K562 (cell line): Measurements from ENCODE around the gene CUX1. TPM values are rescaled to one million over a fixed set of nuclear protein-coding genes. Genes with fewer than 3 reads are reported as not detected.

Source experiments
- ATF7 ChIP-seq: fragments of 450-650 bp; IDR thresholded peaks from 2 replicates; pipeline ENCODE4 v1.7.1; 2014; ENCODE audit warnings: mild to moderate bottlenecking, moderate library complexity
- CBFA2T3 ChIP-seq: fragments of 450-650 bp; IDR thresholded peaks from 2 replicates; pipeline ENCODE4 v1.6.1; 2017
- CGGBP1 ChIP-seq: fragments of 250-450 bp; sonication (Bioruptor Pico); IDR thresholded peaks from 2 replicates; pipeline ENCODE4 v1.9.0; 2021; ENCODE audit warnings: mild to moderate bottlenecking
- ELF4 ChIP-seq: fragments of 450-650 bp; formaldehyde crosslinking; IDR thresholded peaks from 2 replicates; pipeline ENCODE4 v1.4.0; 2022; ENCODE audit warnings: missing genetic modification characterization
- HDGF ChIP-seq: fragments of 450-650 bp; IDR thresholded peaks from 2 replicates; pipeline ENCODE4 v1.6.1; 2016
- HSF4 ChIP-seq: fragments of 250-450 bp; sonication (Bioruptor Pico); IDR thresholded peaks from 2 replicates; pipeline ENCODE4 v2.1.2; 2022; ENCODE audit warnings: mild to moderate bottlenecking, moderate library complexity, borderline replicate concordance
- MEIS2 ChIP-seq: fragments of 450-650 bp; IDR thresholded peaks from 2 replicates; pipeline ENCODE4 v1.6.1; 2014; ENCODE audit warnings: mild to moderate bottlenecking; ENCODE audit not compliant: partially characterized antibody
- MTA1 ChIP-seq: fragments of 450-650 bp; IDR thresholded peaks from 2 replicates; pipeline ENCODE4 v1.6.1; 2017; ENCODE audit warnings: borderline replicate concordance
- NCOA1 ChIP-seq: fragments of 450-650 bp; IDR thresholded peaks from 2 replicates; pipeline ENCODE4 v1.6.1; 2016; ENCODE audit warnings: low read depth
- NRF1 ChIP-seq, 2 experiments: fragments of 450-650 bp; IDR thresholded peaks in 1 of 2; conservative IDR thresholded peaks in 1 of 2; 2 replicates each; pipeline ENCODE4 v1.6.1; 2014; ENCODE audit warnings: mild to moderate bottlenecking in 2 of 2
- RAD21 ChIP-seq, 2 experiments: fragments of 250-450 bp in 1 of 2; fragments of 450-650 bp in 1 of 2; sonication (Bioruptor Pico) in 1 of 2; formaldehyde crosslinking in 1 of 2; IDR thresholded peaks in 1 of 2; conservative IDR thresholded peaks in 1 of 2; 2 replicates each; pipeline versions ENCODE4 v1.4.0 to v1.8.0; 2020 to 2022; ENCODE audit warnings: mild to moderate bottlenecking in 2 of 2, moderate library complexity in 1 of 2
- TARDBP ChIP-seq: fragments of 450-650 bp; IDR thresholded peaks from 2 replicates; pipeline ENCODE4 v1.6.1; 2016
- TEAD2 ChIP-seq: fragments of 450-650 bp; IDR thresholded peaks from 2 replicates; pipeline ENCODE4 v1.6.1; 2016; ENCODE audit warnings: missing genetic modification characterization, control low read depth, missing compliant biosample characterization
- TFAP4 ChIP-seq: sonication (generic); formaldehyde crosslinking; IDR thresholded peaks from 2 replicates; pipeline ENCODE4 v1.8.0; 2022; ENCODE audit warnings: missing genetic modification reagents, mild to moderate bottlenecking, moderate library complexity, borderline replicate concordance
- TRIM24 ChIP-seq, 2 experiments: fragments of 450-650 bp; IDR thresholded peaks; 2 replicates each; pipeline ENCODE4 v1.6.1; 2016
- VEZF1 ChIP-seq: fragments of 200-800 bp; sonication (Bioruptor generic); IDR thresholded peaks from 2 replicates; pipeline ENCODE4 v1.6.1; 2017; ENCODE audit warnings: missing genetic modification characterization, missing compliant biosample characterization
- ZBTB11 ChIP-seq, 3 experiments: fragments of 200-800 bp in 1 of 3; fragments of 250-450 bp in 1 of 3; fragments of 450-650 bp in 1 of 3; sonication (Bioruptor Pico) in 1 of 3; sonication (Bioruptor generic) in 1 of 3; formaldehyde crosslinking in 1 of 3; IDR thresholded peaks; 2 replicates each; pipeline versions ENCODE4 v1.6.1 to v1.8.0; 2016 to 2022; ENCODE audit warnings: mild to moderate bottlenecking in 2 of 3, missing genetic modification characterization in 2 of 3, missing compliant biosample characterization in 1 of 3, moderate library complexity in 1 of 3
- ZBTB26 ChIP-seq: fragments of 450-650 bp; formaldehyde crosslinking; IDR thresholded peaks from 2 replicates; pipeline ENCODE4 v1.4.0; 2022; ENCODE audit warnings: missing genetic modification characterization
- ZNF133 ChIP-seq: fragments of 250-450 bp; sonication (Bioruptor Pico); IDR thresholded peaks from 2 replicates; pipeline ENCODE4 v1.4.0; 2020; ENCODE audit warnings: mild to moderate bottlenecking
- ZNF23 ChIP-seq: fragments of 250-450 bp; sonication (Bioruptor Pico); IDR thresholded peaks from 2 replicates; pipeline ENCODE4 v1.4.0; 2020; ENCODE audit warnings: mild to moderate bottlenecking
- polyA plus RNA-seq, 8 experiments: library from polyadenylated mRNA; depleted of rRNA in 4 of 8; stranded (reverse) in 5 of 8; unstranded in 3 of 8; fragments of >200 nt; fragmentation: Nextera tagmentation in 2 of 8; fragmentation: Illumina TruSeq in 1 of 8; extraction: Ambion mirVana in 2 of 8; extraction: Trizol in 1 of 8; gene quantifications; 2 replicates each; pipeline versions ENCODE4 v1.2.1 to v1.2.3, GENCODE V29; 2011 to 2014; ENCODE audit warnings: inconsistent platforms in 1 of 8, missing spikeins in 1 of 8
- total RNA-seq, 7 experiments: library from RNA; depleted of rRNA in 6 of 7; stranded (reverse); fragments of >200 nt in 6 of 7; fragmentation: Illumina TruSeq in 2 of 7; extraction: Trizol in 2 of 7; gene quantifications; 2 replicates each; pipeline versions ENCODE4 v1.2.1 to v1.2.3, GENCODE V29; 2011 to 2021; ENCODE audit warnings: low replicate concordance in 1 of 7

Gene CUX1
- total and polyA plus RNA-seq, 9 of the 15 experiments (the other 6 are each of a cell fraction or from before 2014, with no cell fraction given), result 3.6 to 55.3 (median 25.2) TPM

- TF ChIP-seq MTA1 (peak; percentile 24; the same call in 1 of the 2 replicates), TRIM24 (IDR thresholded peaks at IDR 0.05) (peak in 1 of 2 experiments; percentile 45; a peak in 1 of 4 replicates), MEIS2 (peak; percentile 77), TFAP4 (peak; percentile 57; the same call in 1 of the 2 replicates), RAD21 (CRISPR knock-in tag; conservative IDR thresholded peaks at IDR 0.05 in 1 of 2, IDR thresholded peaks at IDR 0.05 in 1 of 2) (no peak), ELF4 (0 out of 2 replicates have a peak, but pooled peaks have one; percentile 10), ZNF23 (no peak), CBFA2T3 (peak; percentile 15; the same call in 1 of the 2 replicates), ZBTB11 (CRISPR knock-in tag; IDR thresholded peaks at IDR 0.05) (0 out of 6 replicates have a peak, but pooled peaks of 1 of the 3 experiments have one; percentile 3), ZNF133 (CRISPR knock-in tag) (0 out of 2 replicates have a peak, but pooled peaks have one; percentile 22), VEZF1 (CRISPR knock-in tag) (no peak), NCOA1 (peak; percentile 16; the same call in 1 of the 2 replicates), HSF4 (CRISPR knock-in tag) (no peak), TARDBP (no peak), TEAD2 (tag) (no peak), NRF1 (conservative IDR thresholded peaks at IDR 0.05 in 1 of 2, IDR thresholded peaks at IDR 0.05 in 1 of 2) (peak in 1 of 2 experiments; percentile 41; a peak in 1 of 4 replicates), ATF7 (0 out of 2 replicates have a peak, but pooled peaks have one; percentile 20), ZBTB26 (CRISPR knock-in tag) (0 out of 2 replicates have a peak, but pooled peaks have one; percentile 52), HDGF (0 out of 2 replicates have a peak, but pooled peaks have one; percentile 6), CGGBP1 (CRISPR knock-in tag) (no peak)
These were observed 64.6 kb downstream of the CUX1 start (continued) for GRCh38 chr7:101882005-101882421.
